ENCODE data around the gene TAF4B. TPM values are rescaled to one million over a fixed set of nuclear protein-coding genes. Genes with fewer than 3 reads are reported as not detected.

The TAF4B gene
- total and polyA plus RNA-seq, 9 of the 15 experiments (the other 6 are each of a cell fraction or from before 2014, with no cell fraction given), result 4.5 to 25.3 (median 20.5) TPM

- WGBS (ENCODE audit: insufficient coverage, low coverage, missing lambda C conversion rate), result 0% methylated on average over 4 of the region's 4 CpGs
- Histone ChIP-seq H2AFZ (ENCODE audit: low read depth, low read length) (no peak overlapping the region), H3K36me3 (ENCODE audit: control insufficient read depth, insufficient read depth, low read length) (no peaks in the 10 kb centered on the region), H3K4me1 (replicated peaks in 1 of 2; ENCODE audit: control insufficient read depth in 2 of 2, insufficient read depth in 2 of 2, low read length in 2 of 2) (no peaks in the 10 kb centered on the region), H3K4me3 (no peak overlapping the region), H3K9me3 (replicated peaks; ENCODE audit: control insufficient read depth, insufficient read depth, low read depth, low read length) (no peaks in the 10 kb centered on the region), H3K9ac (ENCODE audit: insufficient read depth in 1 of 2, low read depth in 2 of 2, low read length in 2 of 2) (no peak overlapping the region), H3K27ac (ENCODE audit: extremely low read depth, low read depth, low read length) (no peak overlapping the region), H4K20me1 (replicated peaks; ENCODE audit: control insufficient read depth, insufficient read depth, low read length) (no peaks in the 10 kb centered on the region), H3K27me3 (ENCODE audit: control insufficient read depth in 2 of 2, insufficient read depth in 2 of 2, low read length in 2 of 2) (peaks cover 3 to 18% of the 10 kb centered on the region in 2 experiments; a peak in 4 of 5 replicates), H3K79me2 (ENCODE audit: control insufficient read depth, insufficient read depth, low read length) (no peaks in the 10 kb centered on the region), H3K9me1 (ENCODE audit: control insufficient read depth, insufficient read depth, low read length) (no peaks in the 10 kb centered on the region), H3K4me2 (ENCODE audit: insufficient read depth, low read length) (no peak overlapping the region)
- in situ Hi-C loops (cut with MboI), result no loop called here
- BruUV-seq (replicated peaks), result no TSS peak
- intact Hi-C loops (cut with micrococcal nuclease), result no loop called here
- POLR2A ChIA-PET, result interaction anchor here (1.3 kb wide), 1 partner anchor 20 kb away, joined by 3 read pairs; no protein-coding TSS in a partner anchor
- TF ChIP-seq ZNF282 (CRISPR knock-in tag; IDR thresholded peaks at IDR 0.05), result no peak
- no peak for TF ChIP-seq NCOA2 (IDR thresholded peaks at IDR 0.05; ENCODE audit: partially characterized antibody in 2 of 2)
- TF ChIP-seq EGR1 (conservative IDR thresholded peaks at IDR 0.05), result no peak
- TF ChIP-seq RAD51 (IDR thresholded peaks at IDR 0.05; ENCODE audit: borderline replicate concordance, low read depth), result no peak
- no peak for TF ChIP-seq POLR2G (IDR thresholded peaks at IDR 0.05; ENCODE audit: low read depth, low read length)
- TF ChIP-seq ZNF24 (IDR thresholded peaks at IDR 0.05), result peak; percentile 82
- CTCF ChIA-PET (ENCODE audit: low intra/inter-chr PET ratio), result no interaction called here
- FAIRE-seq, result no peak
- no peak for ATAC-seq
- no peak for DNase-seq (ENCODE audit: extremely low read depth in 1 of 4, low spot score in 3 of 4)
Observed at GRCh38 chr18:26439537-26439936, 213.3 kb downstream of the TAF4B start.

DNA sequence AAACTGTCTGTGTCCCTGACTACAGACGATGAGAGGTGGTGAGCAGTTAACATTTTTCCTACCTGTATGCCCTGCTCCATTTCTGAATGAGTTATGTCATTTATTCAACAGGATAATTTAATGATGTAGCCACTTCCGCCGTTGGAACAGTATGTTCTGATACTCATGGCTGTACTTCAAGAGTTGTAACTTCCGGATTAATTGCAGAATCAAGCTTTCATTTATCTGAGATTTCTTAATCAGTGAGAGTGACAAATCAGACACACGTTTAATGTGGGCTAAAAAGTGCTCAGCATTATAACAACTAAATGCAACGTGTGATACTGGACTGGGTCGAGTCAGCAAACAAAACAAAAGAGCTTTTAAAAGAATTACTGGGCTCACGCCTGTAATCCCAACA, 214.4 kb downstream of the TAF4B start:
- Histone ChIP-seq H3K36me3 (ENCODE audit: control insufficient read depth, insufficient read depth, low read length) (no peaks in the 10 kb centered on the region), H2AFZ (ENCODE audit: low read depth, low read length) (no peak overlapping the region), H3K4me3 (no peak overlapping the region), H3K9ac (ENCODE audit: insufficient read depth in 1 of 2, low read depth in 2 of 2, low read length in 2 of 2) (no peak overlapping the region), H3K27me3 (ENCODE audit: control insufficient read depth in 2 of 2, insufficient read depth in 2 of 2, low read length in 2 of 2) (peaks cover 3 to 16% of the 10 kb centered on the region in 2 experiments; a peak in 4 of 5 replicates), H3K9me3 (replicated peaks; ENCODE audit: control insufficient read depth, insufficient read depth, low read depth, low read length) (no peaks in the 10 kb centered on the region), H3K79me2 (ENCODE audit: control insufficient read depth, insufficient read depth, low read length) (no peaks in the 10 kb centered on the region), H3K4me2 (ENCODE audit: insufficient read depth, low read length) (no peak overlapping the region), H3K27ac (ENCODE audit: extremely low read depth, low read depth, low read length) (no peak overlapping the region), H4K20me1 (replicated peaks; ENCODE audit: control insufficient read depth, insufficient read depth, low read length) (no peaks in the 10 kb centered on the region), H3K4me1 (replicated peaks in 1 of 2; ENCODE audit: control insufficient read depth in 2 of 2, insufficient read depth in 2 of 2, low read length in 2 of 2) (no peaks in the 10 kb centered on the region), H3K9me1 (ENCODE audit: control insufficient read depth, insufficient read depth, low read length) (no peaks in the 10 kb centered on the region)
- in situ Hi-C loops (cut with MboI), result no loop called here
- CTCF ChIA-PET (ENCODE audit: low intra/inter-chr PET ratio), result no interaction called here
- no peak for DNase-seq (ENCODE audit: extremely low read depth in 1 of 4, low spot score in 3 of 4)
- intact Hi-C loops (cut with micrococcal nuclease), result no loop called here
- under 1% methylated on average over 8 of the region's 8 CpGs for WGBS (ENCODE audit: insufficient coverage, low coverage, missing lambda C conversion rate)
- no TSS peak for BruUV-seq (replicated peaks)
- no peak; the same call in 1 of the 3 replicates for ATAC-seq
- FAIRE-seq, result no peak
- POLR2A ChIA-PET, result interaction anchor here (0.7 to 1.3 kb wide), 4 partner anchors 12 to 31 kb away, joined by 3 to 5 read pairs (median 4); no protein-coding TSS in a partner anchor
